Panc1 (cell line): ENCODE measurements around the gene SHLD1. TPM values are rescaled to one million over a fixed set of nuclear protein-coding genes. Genes with fewer than 3 reads are reported as not detected.

Experiments
- ATAC-seq: fragments of 200-7000 bp; cut with Tn5 transposase; 2 replicates; pipeline ENCODE4 v1.9.1; 2020; ENCODE audit warnings: mild to moderate bottlenecking, moderate library complexity
- BruUV-seq: library from RNA; stranded (reverse); fragments of 400-500 nt; replicated peaks from 2 replicates; lab custom pipeline; 2021; lab: Mats Ljungman, UMichigan
- CTCF ChIA-PET: fragments of 300-600 bp; sonication (Branson Sonifier 250); formaldehyde crosslinking; loops from one replicate; lab custom pipeline; 2022; ENCODE audit warnings: antibody characterized with exemption; lab: Charles Lee
- POLR2A ChIA-PET: fragments of 300-600 bp; sonication (Branson Sonifier 250); formaldehyde crosslinking; loops from one replicate; lab custom pipeline; 2022; ENCODE audit warnings: antibody characterized with exemption; lab: Charles Lee
- DNase-seq: peaks from one replicate; pipeline ENCODE4 v3.0.0-alpha.2; 2010; ENCODE audit warnings: low read depth, low spot score
- H3K27ac ChIP-seq: 2 replicates; pipeline ENCODE4 v1.5.1; 2011; ENCODE audit warnings: mild to moderate bottlenecking, low read length, inconsistent platforms
- H3K27me3 ChIP-seq: fragments of 200-500 bp; sonication (Bioruptor generic); 2 replicates; pipeline ENCODE4 v1.6.0; 2014; ENCODE audit warnings: low read length, inconsistent platforms; ENCODE audit not compliant: control insufficient read depth, insufficient read depth
- H3K36me3 ChIP-seq: fragments of 200-500 bp; sonication (Bioruptor generic); 2 replicates; pipeline ENCODE4 v1.5.1; 2014; ENCODE audit warnings: inconsistent platforms, mild to moderate bottlenecking, low read length, moderate library complexity; ENCODE audit not compliant: control insufficient read depth, insufficient read depth
- H3K4me1 ChIP-seq: 2 replicates; pipeline ENCODE4 v1.5.1; 2011; ENCODE audit warnings: inconsistent platforms, mild to moderate bottlenecking, low read length, moderate library complexity; ENCODE audit not compliant: control insufficient read depth, insufficient read depth
- H3K4me3 ChIP-seq, 2 experiments: 2 replicates each; pipeline ENCODE4 v1.5.1; 2011 to 2012; ENCODE audit warnings: low read depth in 2 of 2, low read length in 2 of 2, mild to moderate bottlenecking in 2 of 2, inconsistent platforms in 1 of 2, moderate library complexity in 1 of 2
- H3K9me3 ChIP-seq: fragments of 200-500 bp; sonication (Bioruptor generic); 2 replicates; pipeline ENCODE4 v1.5.1; 2014; ENCODE audit warnings: low read depth, mild to moderate bottlenecking, inconsistent platforms, low read length, moderate library complexity; ENCODE audit not compliant: control insufficient read depth, insufficient read depth
- CTCF ChIP-seq: fragments of 450-650 bp; IDR thresholded peaks from 2 replicates; pipeline ENCODE4 v1.5.1; 2017; ENCODE audit warnings: mild to moderate bottlenecking
- POLR2AphosphoS5 ChIP-seq: IDR thresholded peaks from 2 replicates; pipeline ENCODE4 v1.6.1; 2012; ENCODE audit warnings: mild to moderate bottlenecking, low read depth, low read length, moderate library complexity
- REST ChIP-seq, 2 experiments: IDR thresholded peaks; 2 replicates each; pipeline ENCODE4 v1.6.1; 2011 to 2012; ENCODE audit warnings: low read depth in 2 of 2, control low read depth in 1 of 2, low read length in 1 of 2, mild to moderate bottlenecking in 1 of 2, moderate library complexity in 1 of 2; ENCODE audit not compliant: insufficient read depth in 1 of 2
- SIN3A ChIP-seq: IDR thresholded peaks from 2 replicates; pipeline ENCODE4 v1.6.1; 2012; ENCODE audit warnings: low read depth, mild to moderate bottlenecking, low read length, moderate library complexity, borderline replicate concordance; ENCODE audit not compliant: insufficient read depth
- TCF7L2 ChIP-seq: IDR thresholded peaks from 2 replicates; pipeline ENCODE4 v1.6.1; 2011; ENCODE audit warnings: mild to moderate bottlenecking, low read depth, low read length, inconsistent platforms
- in situ Hi-C: cut with HindIII; loops from 2 replicates; pipeline ENCODE4 v1.10.0; 2016; ENCODE audit warnings: low sequenced_read_pairs, low pct_unique_long_range_greater_than_20kb
- intact Hi-C: fragments of 100-400 bp; cut with micrococcal nuclease; formaldehyde crosslinking; loops from one replicate; pipeline ENCODE4 v1.10.0; 2022; ENCODE audit not compliant: unreplicated experiment
- total RNA-seq: library from RNA; stranded (reverse); gene quantifications from one replicate; pipeline ENCODE4 v1.2.1, GENCODE V29; 2021; ENCODE audit not compliant: unreplicated experiment

The SHLD1 gene
- total RNA-seq, 1 experiment from 2014 or later = 4.3 TPM

- H3K4me1 ChIP-seq = no peaks in the 10 kb centered on the region
- H3K4me3 ChIP-seq = no peak overlapping the region
- ATAC-seq (no peak), DNase-seq (no peak)
- H3K36me3 ChIP-seq = no peaks in the 10 kb centered on the region
- H3K27ac ChIP-seq = no peak overlapping the region
- CTCF ChIA-PET = no interaction called here
- no TSS peak for BruUV-seq
- in situ Hi-C loops = no loop called here
- TF ChIP-seq POLR2AphosphoS5 (no peak), TCF7L2 (no peak), SIN3A (no peak), REST (IDR thresholded peaks at IDR 0.05; ENCODE audit: insufficient read depth in 1 of 2, low read depth in 2 of 2, low read length in 1 of 2) (no peak), CTCF (no peak)
- POLR2A ChIA-PET = no interaction called here
- intact Hi-C loops = no loop called here
- H3K27me3 ChIP-seq = no peaks in the 10 kb centered on the region
- no peaks in the 10 kb centered on the region for H3K9me3 ChIP-seq
Measured at GRCh38 chr20:5773589-5773988, 23.4 kb downstream of the SHLD1 start.

- in situ Hi-C loops = no loop called here
- Histone ChIP-seq H3K9me3 (no peaks in the 10 kb centered on the region), H3K27me3 (no peaks in the 10 kb centered on the region), H3K27ac (no peak overlapping the region), H3K36me3 (no peaks in the 10 kb centered on the region), H3K4me3 (no peak overlapping the region), H3K4me1 (no peaks in the 10 kb centered on the region)
- DNase-seq (no peak), ATAC-seq (no peak)
- ChIA-PET CTCF (no interaction called here), POLR2A (no interaction called here)
- intact Hi-C loops = no loop called here
- BruUV-seq = no TSS peak
- no peak for TF ChIP-seq REST (IDR thresholded peaks at IDR 0.05; ENCODE audit: insufficient read depth in 1 of 2, low read depth in 2 of 2, low read length in 1 of 2)
Measured at GRCh38 chr20:5776077-5776476, 25.9 kb downstream of the SHLD1 start.
